Retinal pigment epithelial cell (primary cell): ENCODE measurements around the gene AK5.
"Not testable (repeated sequence)": the region's sequence is repeated elsewhere in the genome, so short reads cannot be mapped to it uniquely, and the experiment has no call there.

Experiments used
- DNase-seq: peaks from one replicate; pipeline ENCODE4 v3.0.0-alpha.2; 2010; ENCODE audit warnings: low read depth
- H3K4me3 ChIP-seq: 2 replicates; pipeline ENCODE4 v1.5.1; 2011; ENCODE audit warnings: mild to moderate bottlenecking, low read length, control low read depth, moderate library complexity
- CTCF ChIP-seq: conservative IDR thresholded peaks from 2 replicates; pipeline ENCODE4 v1.5.1; 2011; ENCODE audit warnings: low read depth, low read length, control low read depth, inconsistent platforms

Gene AK5

GRCh38 chr1:77509051-77509492 is 227.3 kb downstream of the AK5 start:
- TF ChIP-seq CTCF, result no peak
- DNase-seq, result no peak
- H3K4me3 ChIP-seq, result no peak overlapping the region

- TF ChIP-seq CTCF, result no peak
- no peak for DNase-seq
- no peak overlapping the region for H3K4me3 ChIP-seq
These were observed 228.1 kb downstream of the AK5 start for GRCh38 chr1:77509898-77510297.

GRCh38 chr1:77511440-77511840 is 229.6 kb downstream of the AK5 start:
- TF ChIP-seq CTCF, result no peak
- no peak for DNase-seq
- H3K4me3 ChIP-seq, result no peak overlapping the region

DNA sequence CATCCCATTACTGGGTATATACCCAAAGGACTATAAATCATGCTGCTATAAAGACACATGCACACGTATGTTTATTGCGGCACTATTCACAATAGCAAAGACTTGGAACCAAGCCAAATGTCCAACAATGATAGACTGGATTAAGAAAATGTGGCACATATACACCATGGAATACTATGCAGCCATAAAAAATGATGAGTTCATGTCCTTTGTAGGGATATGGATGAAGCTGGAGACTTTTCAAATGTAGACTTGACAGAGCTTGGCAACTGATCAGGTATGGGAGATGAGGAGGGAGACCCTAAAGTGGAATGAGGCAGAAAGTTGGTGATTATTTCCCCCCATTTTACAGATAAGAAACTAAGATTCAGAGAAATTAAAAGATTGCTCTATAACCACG is 230.8 kb downstream of the AK5 start:
- not testable (repeated sequence) for H3K4me3 ChIP-seq, DNase-seq

DNA sequence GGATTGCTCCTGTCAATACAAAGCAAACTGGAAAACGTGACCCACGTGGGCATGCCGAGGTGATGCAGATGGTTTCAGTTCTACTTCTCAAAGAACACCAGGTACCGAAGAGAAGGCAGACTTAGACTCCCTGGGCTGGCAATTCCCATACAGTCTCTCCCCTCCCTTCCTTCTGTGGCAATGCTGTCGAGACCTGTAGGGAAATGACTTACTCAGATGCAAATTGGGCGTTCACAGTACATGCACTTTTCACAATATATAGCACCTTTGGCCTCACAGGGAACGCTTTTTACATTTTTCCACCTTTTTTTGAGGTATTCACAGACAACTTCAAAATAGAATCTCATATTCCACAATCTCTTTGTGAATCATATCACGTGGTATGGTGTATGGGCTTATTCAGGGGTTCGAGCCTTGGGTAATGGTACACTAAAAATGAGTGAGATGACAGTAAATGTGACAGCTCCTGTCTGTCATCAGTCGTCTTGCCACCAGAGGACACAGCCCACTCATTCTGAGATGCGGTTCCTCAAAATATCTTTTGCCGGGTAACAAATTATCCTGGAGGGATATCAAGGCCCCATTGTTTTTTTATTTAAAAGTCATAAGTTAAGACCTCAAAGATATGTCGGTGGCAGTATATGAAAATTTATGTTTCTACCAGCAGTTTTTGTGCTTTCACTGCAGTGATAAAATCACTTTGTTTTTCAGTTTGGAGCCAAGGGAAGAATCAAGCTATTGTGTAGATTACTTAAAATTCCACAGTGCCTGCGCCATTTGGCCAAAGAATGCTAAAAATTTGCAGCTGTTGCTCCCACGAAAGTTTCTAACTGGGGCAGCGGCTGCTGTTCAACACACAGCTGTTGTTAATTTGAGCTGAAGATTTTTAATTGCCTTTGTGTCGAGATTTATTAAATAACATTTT is 232.3 kb downstream of the AK5 start:
- H3K4me3 ChIP-seq, result no peak overlapping the region
- no peak for TF ChIP-seq CTCF
- peak; percentile 74 for DNase-seq

DNA sequence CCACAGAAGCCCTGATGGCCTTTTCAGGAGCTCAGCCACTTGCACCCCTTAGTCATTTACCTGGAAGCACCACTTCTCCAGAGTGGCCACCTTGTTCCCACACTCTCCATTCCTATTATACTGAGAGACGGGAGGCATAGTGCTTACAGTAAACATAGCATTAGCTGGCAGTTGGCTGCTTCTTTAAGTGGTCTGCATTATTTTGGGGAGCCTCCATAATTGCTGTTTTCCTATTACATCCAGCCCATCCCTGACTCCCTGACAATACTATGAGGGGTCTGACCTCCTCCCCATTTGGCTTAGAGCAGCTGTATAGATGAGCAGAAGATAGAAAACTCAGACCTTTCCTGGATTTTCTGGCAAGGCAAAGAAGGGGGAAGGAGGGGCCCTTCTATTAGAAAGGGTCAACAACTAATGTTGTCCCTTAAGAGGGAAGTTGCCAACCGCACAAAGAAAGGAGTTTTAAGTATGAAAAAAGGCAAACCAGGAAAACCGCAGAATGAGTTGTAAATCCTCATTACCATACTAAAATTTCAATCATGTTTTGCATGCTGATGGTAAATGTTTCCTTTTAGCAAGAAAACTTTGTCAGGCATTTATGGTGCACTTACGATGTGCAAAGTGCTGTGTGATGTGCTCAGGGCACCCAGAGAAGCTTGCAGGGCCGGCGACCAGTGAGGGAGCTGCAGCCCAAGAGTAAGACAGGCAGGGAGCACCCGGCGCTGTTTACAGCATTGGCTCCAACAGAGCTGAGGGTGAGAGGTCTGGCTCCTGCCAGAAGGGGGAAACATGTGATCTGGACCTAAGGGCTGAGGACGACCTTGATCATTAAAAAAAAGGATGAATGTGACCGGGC is 233.3 kb downstream of the AK5 start:
- DNase-seq, result peak; percentile 68
- H3K4me3 ChIP-seq, result peak overlapping the region; percentile 5
- peak; percentile 41 for TF ChIP-seq CTCF

- TF ChIP-seq CTCF, result no peak
- DNase-seq, result no peak
- H3K4me3 ChIP-seq, result no peak overlapping the region
These were observed 234.3 kb downstream of the AK5 start for GRCh38 chr1:77516106-77516505.
